Epidermal melanocyte (primary cell): ENCODE measurements around the gene RBM48.
"Not testable (repeated sequence)": the region's sequence is repeated elsewhere in the genome, so short reads cannot be mapped to it uniquely, and the experiment has no call there.

Source experiments
- DNase-seq: peaks from one replicate; pipeline ENCODE4 v3.0.0; 2011; ENCODE audit warnings: low spot score; ENCODE audit not compliant: insufficient read length

The RBM48 gene

DNA sequence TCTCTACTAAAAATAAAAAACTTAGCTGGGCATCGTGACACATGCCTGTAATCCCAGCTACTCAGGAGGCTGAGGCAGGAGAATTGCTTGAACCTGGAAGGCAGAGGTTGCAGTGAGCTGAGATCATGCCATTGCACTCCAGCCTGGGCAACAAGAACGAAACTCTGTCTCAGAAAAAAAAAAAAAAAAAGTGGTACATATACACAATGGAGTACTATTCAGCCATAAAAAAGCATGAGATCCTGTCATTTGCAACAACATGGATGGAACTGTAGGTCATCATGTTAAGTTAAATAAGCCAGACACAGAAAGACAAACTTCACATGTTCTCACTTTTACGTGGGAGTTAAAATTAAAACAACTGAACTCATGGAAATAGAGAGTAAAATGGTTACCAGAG lies 14.9 kb downstream of the RBM48 start:
- not testable (repeated sequence) for DNase-seq

DNA sequence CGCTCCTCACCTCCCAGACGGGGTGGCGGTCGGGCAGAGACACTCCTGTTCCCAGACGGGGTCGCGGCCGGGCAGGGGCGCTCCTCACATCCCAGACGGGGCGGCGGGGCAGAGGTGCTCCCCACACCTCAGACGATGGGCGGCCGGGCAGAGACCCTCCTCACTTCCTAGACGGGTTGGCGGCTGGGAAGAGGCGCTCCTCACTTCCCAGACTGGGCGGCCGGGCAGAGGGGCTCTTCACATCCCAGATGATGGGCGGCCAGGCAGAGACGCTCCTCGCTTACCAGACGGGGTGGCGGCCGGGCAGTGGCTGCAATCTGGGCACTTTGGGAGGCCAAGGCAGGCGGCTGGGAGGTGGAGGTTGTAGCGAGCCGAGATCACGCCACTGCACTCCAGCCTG lies 16.5 kb downstream of the RBM48 start:
- not testable (repeated sequence) for DNase-seq

DNA sequence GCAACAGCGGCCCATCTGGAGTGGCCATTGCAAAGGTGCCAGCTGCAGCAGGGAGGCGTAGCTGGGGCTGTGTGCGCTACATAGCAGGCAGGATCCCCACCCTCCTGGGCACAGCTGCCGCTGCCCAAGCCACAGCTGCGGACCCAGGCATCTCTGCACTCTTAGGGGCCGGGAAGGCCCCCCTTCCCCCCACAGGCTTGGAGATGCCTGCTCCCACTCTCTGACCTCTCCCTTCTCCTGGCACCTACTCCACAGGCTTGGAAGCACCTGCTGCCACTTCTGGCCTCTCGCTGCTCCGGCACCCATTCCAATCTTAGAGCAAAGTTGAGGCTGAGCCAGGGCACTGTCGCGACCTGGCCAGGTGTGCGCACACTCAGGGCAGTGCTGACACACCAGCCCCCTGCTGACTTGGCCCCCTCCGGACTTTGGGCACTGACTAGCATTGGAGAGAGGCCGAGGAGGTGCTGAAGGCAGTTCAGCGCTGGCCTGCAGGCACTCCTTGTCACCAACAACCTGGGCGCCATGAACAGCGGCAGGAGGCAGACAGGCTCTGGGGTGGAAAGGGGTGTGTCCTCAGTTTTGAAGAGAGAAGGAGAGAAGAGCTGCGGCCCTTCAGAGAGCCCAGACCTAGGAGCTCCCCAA lies 18.4 kb downstream of the RBM48 start:
- no peak for DNase-seq

DNA sequence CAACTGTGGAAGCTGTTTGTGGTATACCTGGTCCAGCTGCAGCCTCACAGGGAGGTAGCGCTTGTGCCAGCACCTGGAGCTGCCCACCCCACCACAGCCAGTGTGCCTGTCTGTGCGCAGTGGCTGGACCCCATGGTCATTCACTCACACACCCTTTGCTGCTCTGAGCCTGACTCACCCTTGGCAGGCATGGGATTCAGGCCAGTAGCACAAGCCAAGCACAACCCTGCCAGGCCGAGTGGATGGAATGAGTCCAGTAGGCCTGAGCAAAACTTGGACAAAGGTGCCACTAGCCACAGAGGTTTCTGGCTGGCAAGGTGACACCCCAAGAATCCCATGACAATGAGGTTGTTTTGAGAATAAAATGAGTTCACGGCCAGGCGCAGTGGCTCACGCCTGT lies 19.0 kb downstream of the RBM48 start:
- DNase-seq, result no peak

DNA sequence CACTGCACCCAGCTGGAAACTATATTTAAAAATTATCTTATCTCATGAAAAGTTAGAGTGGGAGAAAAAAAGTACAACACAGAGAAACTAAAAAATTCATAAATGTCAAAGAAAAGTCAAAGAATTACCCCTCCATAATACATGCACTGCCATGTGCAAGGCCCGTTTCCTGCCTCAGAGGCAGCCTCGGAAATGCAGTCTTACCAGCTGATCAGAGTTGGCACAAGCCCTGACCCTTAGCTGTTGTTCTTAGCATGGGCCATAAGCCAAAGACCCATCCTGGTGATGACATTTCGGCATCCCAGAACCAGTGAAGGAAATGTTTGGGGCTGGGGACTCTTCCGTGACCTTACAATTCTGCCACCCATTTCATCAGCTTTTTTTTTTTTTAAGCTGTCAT lies 21.6 kb downstream of the RBM48 start:
- no peak for DNase-seq

DNA sequence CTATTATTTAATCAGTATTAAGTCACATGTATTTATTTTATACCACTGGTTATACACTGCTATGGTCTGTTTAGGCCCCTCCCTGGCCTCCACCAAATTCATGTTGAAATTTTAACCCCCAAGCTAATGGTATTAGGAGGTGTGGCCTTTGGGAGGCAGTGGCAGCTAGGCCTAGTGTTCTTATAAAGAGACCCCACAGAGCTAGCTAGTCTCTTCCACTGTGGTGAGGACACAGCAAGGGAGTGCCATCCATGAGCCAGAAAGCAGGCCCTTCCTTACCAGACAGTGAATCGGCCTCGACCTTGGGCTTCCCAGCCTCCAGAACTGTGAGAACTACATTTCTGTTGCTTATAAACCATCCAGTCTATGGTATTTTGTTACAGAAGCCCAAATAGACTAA lies 28.7 kb downstream of the RBM48 start:
- DNase-seq, result no peak

DNA sequence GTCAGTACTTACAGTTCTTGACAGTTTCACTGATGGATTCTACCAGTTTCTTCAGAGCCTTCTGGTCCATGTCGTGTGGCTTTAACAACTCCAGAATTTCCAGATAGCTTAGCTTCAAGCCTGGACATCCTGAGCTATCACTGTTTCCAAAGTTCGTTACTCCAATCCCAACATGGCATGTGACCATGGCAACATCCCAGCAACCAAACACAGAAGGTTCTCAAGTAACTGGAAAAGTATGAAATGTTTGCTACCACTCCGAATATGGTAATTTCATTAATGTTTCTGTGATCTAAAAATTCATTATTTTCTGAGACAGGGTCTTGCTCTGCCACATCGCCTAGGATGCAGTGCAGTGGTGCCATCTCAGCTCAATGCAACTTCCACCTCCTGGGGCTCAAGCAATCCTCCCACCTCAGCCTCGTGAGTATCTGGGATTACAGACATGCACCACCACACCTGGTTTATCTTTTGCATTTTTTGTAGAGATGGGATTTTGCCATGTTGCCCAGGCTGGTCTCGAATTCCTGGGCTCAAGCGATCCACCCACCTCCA lies 29.3 kb downstream of the RBM48 start:
- no peak for DNase-seq

DNA sequence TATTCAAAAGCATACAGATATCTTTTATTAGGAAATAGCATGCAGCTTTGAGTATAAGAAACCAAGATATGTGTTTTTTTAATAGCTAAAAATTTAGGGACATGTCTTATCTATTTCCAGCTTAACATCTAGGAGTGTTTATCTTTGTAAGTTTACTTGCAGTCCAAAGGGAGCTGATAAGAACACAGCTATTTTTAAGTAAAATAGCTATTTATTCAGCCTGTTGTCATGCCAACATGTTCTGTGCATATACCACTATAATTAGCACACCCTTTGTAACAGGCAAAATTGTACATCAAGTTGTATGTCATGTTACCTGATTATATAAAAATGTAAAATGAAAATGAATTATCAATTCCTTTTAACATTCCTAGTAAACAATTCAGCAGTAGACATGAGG lies 32.0 kb downstream of the RBM48 start:
- DNase-seq, result no peak

DNA sequence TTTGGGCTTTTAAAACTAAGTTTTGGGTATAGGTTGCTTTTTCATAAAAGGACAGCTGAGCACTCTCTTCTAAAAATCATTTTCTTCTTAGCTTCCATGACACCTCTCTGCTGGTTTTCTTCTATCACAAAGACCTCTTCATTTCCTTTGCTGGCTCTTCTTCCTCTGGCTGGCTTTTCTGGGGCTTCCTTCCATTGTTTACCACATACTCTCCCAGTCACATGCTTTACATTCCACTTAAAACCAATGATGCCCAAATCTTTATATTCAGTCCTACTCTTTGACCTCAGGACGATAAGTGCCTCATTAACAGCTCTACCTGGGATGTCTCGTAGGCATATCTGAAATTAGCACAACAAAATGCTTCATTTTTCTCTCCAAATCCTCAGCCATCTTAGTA lies 34.8 kb downstream of the RBM48 start:
- no peak for DNase-seq

DNA sequence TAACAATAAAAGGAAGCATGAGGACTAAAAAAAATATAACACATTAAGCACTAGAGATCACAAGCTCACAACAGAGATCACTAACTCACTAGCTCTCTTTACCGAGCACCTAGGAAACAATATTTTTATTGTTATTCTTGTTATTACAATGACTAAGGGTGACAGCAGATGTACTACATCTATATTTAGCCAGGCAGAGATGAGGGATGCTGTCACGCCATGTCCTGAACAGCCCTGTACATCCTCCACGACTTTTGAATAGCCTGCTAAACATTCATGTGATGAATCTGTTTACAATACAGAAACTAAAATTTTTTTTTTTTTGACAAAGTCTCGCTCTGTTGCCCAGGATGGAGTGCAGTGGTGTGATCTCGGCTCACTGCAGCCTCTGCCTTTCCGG lies 38.9 kb downstream of the RBM48 start:
- DNase-seq, result no peak

DNA sequence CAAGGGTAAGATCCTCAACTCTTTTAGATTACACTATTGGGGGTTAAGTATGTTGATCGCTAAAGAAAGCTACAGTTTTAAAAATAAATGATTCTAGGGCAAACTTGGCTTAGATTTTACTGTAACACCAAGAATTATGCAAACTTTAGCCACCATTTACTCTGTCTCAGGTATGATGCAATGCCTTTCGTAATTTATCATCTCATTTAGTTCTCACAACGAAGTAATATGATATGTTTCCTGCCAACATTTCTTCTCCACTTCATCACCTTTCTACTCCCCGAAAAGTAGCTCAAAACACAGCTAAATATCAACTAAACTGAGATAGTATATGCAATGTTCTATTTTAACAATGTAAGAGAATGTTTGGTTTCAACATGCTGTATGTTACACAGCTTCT lies 40.5 kb downstream of the RBM48 start:
- no peak for DNase-seq

DNA sequence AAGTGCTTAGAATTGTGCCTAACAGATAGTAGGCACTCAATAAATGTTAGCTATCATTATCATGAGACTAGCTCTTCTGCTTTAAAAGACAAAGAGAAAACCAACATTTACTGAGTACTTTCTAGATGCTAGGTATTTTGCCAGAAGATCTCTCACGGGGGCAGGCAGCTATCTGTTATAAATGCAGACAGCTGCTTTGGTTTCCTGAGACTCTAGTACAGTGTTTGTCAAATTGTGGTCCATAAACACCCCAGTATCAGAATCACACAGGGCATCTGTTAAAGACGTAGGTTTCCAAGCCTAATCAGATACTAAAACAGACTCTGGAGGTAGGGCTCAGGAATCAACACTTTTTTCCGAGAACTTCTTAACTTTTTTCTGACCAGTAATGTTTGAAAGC lies 47.7 kb downstream of the RBM48 start:
- DNase-seq, result no peak

DNA sequence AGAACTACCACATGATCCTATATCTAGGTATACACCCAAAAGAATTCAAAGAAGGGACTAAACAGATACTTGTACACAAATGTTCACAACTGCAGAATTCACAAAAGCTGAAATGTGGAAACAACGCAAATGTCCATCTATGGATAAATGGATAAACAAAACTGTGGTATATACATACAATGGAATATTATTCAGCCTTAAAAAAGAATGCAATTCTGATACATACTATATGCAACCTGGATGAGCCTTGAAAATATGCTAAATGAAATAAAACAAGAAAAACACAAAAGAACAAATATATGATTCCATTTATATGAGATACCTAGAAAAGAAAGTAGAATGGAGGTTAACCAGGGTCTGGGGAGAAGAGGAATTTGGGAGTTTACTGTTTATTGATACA lies 54.4 kb downstream of the RBM48 start:
- DNase-seq, result no peak

DNA sequence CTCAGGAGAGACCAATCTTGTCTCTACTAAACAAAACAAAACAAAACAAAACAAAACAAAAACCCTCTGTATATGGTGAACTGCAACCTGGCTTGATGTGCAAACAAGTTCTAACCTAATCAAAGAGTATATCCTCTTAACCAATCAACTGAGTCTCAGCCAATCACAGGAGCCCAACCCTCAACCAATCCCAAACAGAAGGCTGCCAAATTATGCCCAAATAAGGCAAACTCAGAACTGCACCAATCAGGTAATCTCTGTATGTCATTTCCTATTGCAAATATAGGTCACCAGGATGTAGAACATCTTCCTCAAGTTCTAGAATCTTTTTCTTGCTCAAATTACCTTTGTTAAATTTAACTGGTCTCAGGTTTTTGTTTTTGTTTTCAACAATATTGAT lies 56.4 kb downstream of the RBM48 start:
- no peak for DNase-seq

DNA sequence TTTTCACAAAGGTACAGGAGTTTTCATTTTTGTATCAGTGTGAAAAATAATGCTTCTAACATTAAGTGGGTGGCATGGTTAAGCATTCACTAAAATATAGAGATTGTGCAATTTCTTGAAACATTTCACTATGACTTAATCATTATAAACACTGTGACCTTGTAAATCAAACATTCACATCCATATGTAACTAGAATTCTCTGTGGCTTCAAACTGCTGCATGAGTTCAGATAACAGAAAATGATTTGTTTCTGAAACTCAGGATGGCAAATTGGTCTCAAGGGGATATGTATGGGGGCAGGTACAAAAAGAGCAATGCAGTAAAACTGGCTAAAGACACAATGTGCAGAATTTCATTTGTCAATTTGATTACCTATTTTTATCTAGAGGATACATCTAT lies 57.8 kb downstream of the RBM48 start:
- DNase-seq, result no peak

DNA sequence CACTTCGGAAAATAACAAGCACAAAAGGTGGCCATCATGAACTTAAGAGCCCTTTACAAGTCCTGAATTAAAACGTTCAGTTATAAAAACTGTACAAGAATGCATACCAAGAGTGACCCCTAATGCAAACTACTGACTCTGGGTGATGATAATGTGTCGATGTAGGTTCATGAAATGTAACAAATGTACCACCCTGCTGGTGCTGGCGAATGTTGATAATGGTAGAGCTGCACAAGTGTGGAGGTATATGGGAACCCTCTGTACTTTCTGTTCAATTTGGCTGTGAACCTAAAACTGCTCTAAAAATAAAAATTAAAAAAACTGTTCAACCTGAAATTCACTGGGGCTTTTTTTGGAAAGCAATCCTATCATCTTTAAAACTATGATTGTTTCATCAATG lies 58.2 kb downstream of the RBM48 start:
- no peak for DNase-seq
